ENCODE measurements around the gene KRT5.

Gene KRT5

GRCh38 chr12:52521568-52522266 lies 1.5 kb upstream of the KRT5 start:
- Histone ChIP-seq H3K27ac (replicated peaks) (no peak overlapping the region), H3K27me3 (ENCODE audit: insufficient read depth, poor library complexity, severe bottlenecking) (no peaks in the 10 kb centered on the region), H3K4me3 (replicated peaks; ENCODE audit: insufficient read depth, low read length) (no peak overlapping the region)
- TF ChIP-seq, protein P1, sequence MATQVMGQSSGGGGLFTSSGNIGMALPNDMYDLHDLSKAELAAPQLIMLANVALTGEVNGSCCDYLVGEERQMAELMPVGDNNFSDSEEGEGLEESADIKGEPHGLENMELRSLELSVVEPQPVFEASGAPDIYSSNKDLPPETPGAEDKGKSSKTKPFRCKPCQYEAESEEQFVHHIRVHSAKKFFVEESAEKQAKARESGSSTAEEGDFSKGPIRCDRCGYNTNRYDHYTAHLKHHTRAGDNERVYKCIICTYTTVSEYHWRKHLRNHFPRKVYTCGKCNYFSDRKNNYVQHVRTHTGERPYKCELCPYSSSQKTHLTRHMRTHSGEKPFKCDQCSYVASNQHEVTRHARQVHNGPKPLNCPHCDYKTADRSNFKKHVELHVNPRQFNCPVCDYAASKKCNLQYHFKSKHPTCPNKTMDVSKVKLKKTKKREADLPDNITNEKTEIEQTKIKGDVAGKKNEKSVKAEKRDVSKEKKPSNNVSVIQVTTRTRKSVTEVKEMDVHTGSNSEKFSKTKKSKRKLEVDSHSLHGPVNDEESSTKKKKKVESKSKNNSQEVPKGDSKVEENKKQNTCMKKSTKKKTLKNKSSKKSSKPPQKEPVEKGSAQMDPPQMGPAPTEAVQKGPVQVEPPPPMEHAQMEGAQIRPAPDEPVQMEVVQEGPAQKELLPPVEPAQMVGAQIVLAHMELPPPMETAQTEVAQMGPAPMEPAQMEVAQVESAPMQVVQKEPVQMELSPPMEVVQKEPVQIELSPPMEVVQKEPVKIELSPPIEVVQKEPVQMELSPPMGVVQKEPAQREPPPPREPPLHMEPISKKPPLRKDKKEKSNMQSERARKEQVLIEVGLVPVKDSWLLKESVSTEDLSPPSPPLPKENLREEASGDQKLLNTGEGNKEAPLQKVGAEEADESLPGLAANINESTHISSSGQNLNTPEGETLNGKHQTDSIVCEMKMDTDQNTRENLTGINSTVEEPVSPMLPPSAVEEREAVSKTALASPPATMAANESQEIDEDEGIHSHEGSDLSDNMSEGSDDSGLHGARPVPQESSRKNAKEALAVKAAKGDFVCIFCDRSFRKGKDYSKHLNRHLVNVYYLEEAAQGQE (IDR thresholded peaks at IDR 0.05; ENCODE audit: insufficient replicate concordance, low read depth): no peak
- TF ChIP-seq SPI1 (IDR thresholded peaks at IDR 0.05; ENCODE audit: borderline replicate concordance, low read depth) (no peak), POLR2AphosphoS5 (IDR thresholded peaks at IDR 0.05; ENCODE audit: low read depth) (no peak), GABPA (IDR thresholded peaks at IDR 0.05; ENCODE audit: low read depth) (no peak)
- TF ChIP-seq, protein P2, sequence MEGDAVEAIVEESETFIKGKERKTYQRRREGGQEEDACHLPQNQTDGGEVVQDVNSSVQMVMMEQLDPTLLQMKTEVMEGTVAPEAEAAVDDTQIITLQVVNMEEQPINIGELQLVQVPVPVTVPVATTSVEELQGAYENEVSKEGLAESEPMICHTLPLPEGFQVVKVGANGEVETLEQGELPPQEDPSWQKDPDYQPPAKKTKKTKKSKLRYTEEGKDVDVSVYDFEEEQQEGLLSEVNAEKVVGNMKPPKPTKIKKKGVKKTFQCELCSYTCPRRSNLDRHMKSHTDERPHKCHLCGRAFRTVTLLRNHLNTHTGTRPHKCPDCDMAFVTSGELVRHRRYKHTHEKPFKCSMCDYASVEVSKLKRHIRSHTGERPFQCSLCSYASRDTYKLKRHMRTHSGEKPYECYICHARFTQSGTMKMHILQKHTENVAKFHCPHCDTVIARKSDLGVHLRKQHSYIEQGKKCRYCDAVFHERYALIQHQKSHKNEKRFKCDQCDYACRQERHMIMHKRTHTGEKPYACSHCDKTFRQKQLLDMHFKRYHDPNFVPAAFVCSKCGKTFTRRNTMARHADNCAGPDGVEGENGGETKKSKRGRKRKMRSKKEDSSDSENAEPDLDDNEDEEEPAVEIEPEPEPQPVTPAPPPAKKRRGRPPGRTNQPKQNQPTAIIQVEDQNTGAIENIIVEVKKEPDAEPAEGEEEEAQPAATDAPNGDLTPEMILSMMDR (IDR thresholded peaks at IDR 0.05; ENCODE audit: insufficient read depth, low read length): no peak
- DNase-seq (ENCODE audit: low read depth in 1 of 2, low spot score in 1 of 2): no peak

DNA sequence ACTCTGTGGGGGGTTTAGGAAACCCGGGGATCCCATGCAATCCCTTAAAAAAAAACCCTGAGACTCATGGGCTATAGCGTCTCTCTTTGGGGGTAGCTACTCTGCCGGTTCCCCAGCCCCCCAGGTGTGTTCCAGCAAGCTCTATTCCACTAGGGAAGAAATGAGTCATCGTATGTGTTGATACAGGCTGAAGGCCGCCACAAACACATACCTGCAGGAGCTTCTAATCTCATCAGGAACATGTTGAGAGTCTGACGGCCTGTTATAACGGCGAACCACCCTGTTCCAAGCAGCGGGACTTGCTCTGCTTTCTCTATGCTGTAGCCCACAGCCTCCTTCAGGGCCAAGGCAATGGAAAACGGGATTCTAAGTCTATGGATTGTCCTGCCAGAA lies 977 bp upstream of the KRT5 start:
- no peaks in the 10 kb centered on the region for H3K27me3 ChIP-seq (ENCODE audit: insufficient read depth, poor library complexity, severe bottlenecking)
- TF ChIP-seq, protein P1 (IDR thresholded peaks at IDR 0.05; ENCODE audit: insufficient replicate concordance, low read depth): no peak
- TF ChIP-seq SPI1 (IDR thresholded peaks at IDR 0.05; ENCODE audit: borderline replicate concordance, low read depth): no peak
- no peak for TF ChIP-seq POLR2AphosphoS5 (IDR thresholded peaks at IDR 0.05; ENCODE audit: low read depth)
- TF ChIP-seq, protein P2 (IDR thresholded peaks at IDR 0.05; ENCODE audit: insufficient read depth, low read length): no peak
- no peak overlapping the region for H3K4me3 ChIP-seq (replicated peaks; ENCODE audit: insufficient read depth, low read length)
- no peak overlapping the region for H3K27ac ChIP-seq (replicated peaks)
- no peak for DNase-seq (ENCODE audit: low read depth in 1 of 2, low spot score in 1 of 2)

- H3K4me3 ChIP-seq (replicated peaks; ENCODE audit: insufficient read depth, low read length): no peak overlapping the region
Observed at GRCh38 chr12:52519387-52519703, 849 bp downstream of the KRT5 start.

More at GRCh38 chr12:52519387-52519703, 849 bp downstream of the KRT5 start:
- DNase-seq (ENCODE audit: low read depth in 1 of 2, low spot score in 1 of 2): no peak
- Histone ChIP-seq H3K27me3 (ENCODE audit: insufficient read depth, poor library complexity, severe bottlenecking) (no peaks in the 10 kb centered on the region), H3K27ac (replicated peaks) (no peak overlapping the region)
- TF ChIP-seq, protein P1 (IDR thresholded peaks at IDR 0.05; ENCODE audit: insufficient replicate concordance, low read depth): no peak
- TF ChIP-seq SPI1 (IDR thresholded peaks at IDR 0.05; ENCODE audit: borderline replicate concordance, low read depth) (no peak), GABPA (IDR thresholded peaks at IDR 0.05; ENCODE audit: low read depth) (no peak), POLR2AphosphoS5 (IDR thresholded peaks at IDR 0.05; ENCODE audit: low read depth) (no peak)
- TF ChIP-seq, protein P2 (IDR thresholded peaks at IDR 0.05; ENCODE audit: insufficient read depth, low read length): no peak

Data from HL-60 (cell line).